DND-41 (cell line): Measurements from ENCODE around the gene RNF114.
"Not testable (repeated sequence)": the region's sequence is repeated elsewhere in the genome, so short reads cannot be mapped to it uniquely, and the experiment has no call there.

Source experiments
- ATAC-seq: fragments of 200-7000 bp; cut with Tn5 transposase; 3 replicates; pipeline ENCODE4 v1.9.1; 2021; ENCODE audit warnings: low read depth; ENCODE audit not compliant: insufficient read depth
- DNase-seq: peaks from one replicate; pipeline ENCODE4 v3.0.0-alpha.2; 2020
- H2AFZ ChIP-seq: 2 replicates; pipeline ENCODE4 v1.6.0; 2012; ENCODE audit warnings: low read depth, low read length
- H3K27ac ChIP-seq: 2 replicates; pipeline ENCODE4 v1.5.1; 2012; ENCODE audit warnings: low read length, inconsistent platforms
- H3K27me3 ChIP-seq: fragments of 200-600 bp; sonication (generic); 2 replicates; pipeline ENCODE4 v1.6.0; 2012; ENCODE audit warnings: low read length, mild to moderate bottlenecking, inconsistent platforms; ENCODE audit not compliant: insufficient read depth, poor library complexity
- H3K36me3 ChIP-seq: 2 replicates; pipeline ENCODE4 v1.5.1; 2012; ENCODE audit warnings: low read length, inconsistent platforms; ENCODE audit not compliant: insufficient read depth
- H3K4me1 ChIP-seq: 2 replicates; pipeline ENCODE4 v1.5.1; 2012; ENCODE audit warnings: mild to moderate bottlenecking, low read length; ENCODE audit not compliant: insufficient read depth
- H3K4me2 ChIP-seq: 2 replicates; pipeline ENCODE4 v1.6.0; 2012; ENCODE audit warnings: mild to moderate bottlenecking, moderate library complexity, low read length, inconsistent platforms; ENCODE audit not compliant: insufficient read depth
- H3K4me3 ChIP-seq, 2 experiments: fragments of 200-600 bp in 1 of 2; shearing (Covaris generic) in 1 of 2; 2 replicates each; pipeline ENCODE4 v1.5.1; 2012 to 2016; ENCODE audit warnings: inconsistent platforms in 2 of 2, low read length in 2 of 2, mild to moderate bottlenecking in 2 of 2, low read depth in 1 of 2, moderate library complexity in 1 of 2
- H3K79me2 ChIP-seq: 2 replicates; pipeline ENCODE4 v1.6.0; 2012; ENCODE audit warnings: low read length, inconsistent platforms; ENCODE audit not compliant: insufficient read depth
- H3K9ac ChIP-seq: 2 replicates; pipeline ENCODE4 v1.6.0; 2012; ENCODE audit warnings: low read depth, mild to moderate bottlenecking, inconsistent platforms, low read length, moderate library complexity
- H3K9me3 ChIP-seq: 2 replicates; pipeline ENCODE4 v1.5.1; 2012; ENCODE audit warnings: low read length, moderate library complexity, mild to moderate bottlenecking, inconsistent platforms; ENCODE audit not compliant: insufficient read depth, severe bottlenecking
- H4K20me1 ChIP-seq: 2 replicates; pipeline ENCODE4 v1.6.0; 2012; ENCODE audit warnings: low read length; ENCODE audit not compliant: insufficient read depth
- CTCF ChIP-seq: IDR thresholded peaks from 2 replicates; pipeline ENCODE4 v1.5.1; 2012; ENCODE audit warnings: borderline replicate concordance, low read length, moderate library complexity, mild to moderate bottlenecking; ENCODE audit not compliant: poor library complexity, severe bottlenecking; ENCODE audit errors: extremely low read depth
- EZH2 ChIP-seq: IDR thresholded peaks from 3 replicates; pipeline ENCODE4 v1.6.1; 2012; ENCODE audit warnings: borderline replicate concordance, low read depth, mild to moderate bottlenecking, moderate library complexity, low read length, inconsistent platforms; ENCODE audit not compliant: severe bottlenecking

RNF114 gene

DNA sequence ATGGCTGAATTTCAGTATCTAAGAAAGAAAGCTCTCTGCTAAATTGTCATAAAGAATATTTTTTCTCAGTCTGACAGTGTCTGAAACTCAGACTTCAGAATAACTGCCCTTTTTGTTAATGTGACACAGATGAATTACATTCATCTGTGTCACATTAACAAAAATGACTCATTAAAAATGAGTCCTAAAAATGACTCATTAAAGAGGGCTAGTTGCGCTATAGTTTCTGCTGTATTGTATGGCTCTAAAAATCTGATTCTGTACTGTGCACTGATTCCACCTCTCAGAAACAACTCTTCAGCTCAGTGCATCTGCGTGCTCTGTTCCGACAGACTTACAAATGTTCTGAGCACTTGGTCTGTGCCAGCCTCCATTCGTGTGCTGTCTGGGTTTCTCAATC lies 15.0 kb downstream of the RNF114 start:
- Histone ChIP-seq H3K4me3 (no peak overlapping the region), H3K4me1 (no peaks in the 10 kb centered on the region), H3K4me2 (no peak overlapping the region), H3K27me3 (no peaks in the 10 kb centered on the region), H4K20me1 (peaks cover 16% of the 10 kb centered on the region), H3K9me3 (no peaks in the 10 kb centered on the region), H3K36me3 (peaks cover 89% of the 10 kb centered on the region), H3K9ac (no peak overlapping the region), H3K27ac (no peak overlapping the region), H3K79me2 (peaks cover 10% of the 10 kb centered on the region; the same call in 1 of the 2 replicates), H2AFZ (no peak overlapping the region)
- ATAC-seq (no peak), DNase-seq (no peak)
- no peak for TF ChIP-seq CTCF
- no peak for TF ChIP-seq EZH2

GRCh38 chr20:49955167-49955566 lies 19.0 kb downstream of the RNF114 start:
- ATAC-seq, result no peak
- H3K36me3 ChIP-seq, result peaks cover 70% of the 10 kb centered on the region
- no peak overlapping the region for H3K4me3 ChIP-seq

GRCh38 chr20:49955830-49956396 lies 19.7 kb downstream of the RNF114 start:
- H3K9me3 ChIP-seq, H3K27me3 ChIP-seq, H3K4me2 ChIP-seq, H4K20me1 ChIP-seq, H2AFZ ChIP-seq, H3K4me3 ChIP-seq, H3K27ac ChIP-seq, H3K9ac ChIP-seq, H3K79me2 ChIP-seq, DNase-seq, H3K4me1 ChIP-seq, ATAC-seq: not testable (repeated sequence)
- peaks cover 62% of the 10 kb centered on the region for H3K36me3 ChIP-seq

More at GRCh38 chr20:49955167-49955566, 19.0 kb downstream of the RNF114 start:
- DNase-seq, result no peak
- Histone ChIP-seq H4K20me1 (peaks cover 3% of the 10 kb centered on the region; the same call in 1 of the 2 replicates), H3K27me3 (no peaks in the 10 kb centered on the region), H3K27ac (no peak overlapping the region), H3K4me1 (no peaks in the 10 kb centered on the region), H3K9ac (no peak overlapping the region), H3K4me2 (no peak overlapping the region), H2AFZ (no peak overlapping the region), H3K9me3 (no peaks in the 10 kb centered on the region), H3K79me2 (no peaks in the 10 kb centered on the region)
- no peak for TF ChIP-seq CTCF

GRCh38 chr20:49956689-49957088 lies 20.5 kb downstream of the RNF114 start:
- no peaks in the 10 kb centered on the region for H3K9me3 ChIP-seq
- H4K20me1 ChIP-seq, result peaks cover 3% of the 10 kb centered on the region; the same call in 1 of the 2 replicates
- H3K27ac ChIP-seq, result no peak overlapping the region
- no peaks in the 10 kb centered on the region for H3K27me3 ChIP-seq
- H3K79me2 ChIP-seq, result no peaks in the 10 kb centered on the region
- peaks cover 55% of the 10 kb centered on the region for H3K36me3 ChIP-seq
- no peak overlapping the region for H3K9ac ChIP-seq
- no peak overlapping the region for H3K4me3 ChIP-seq
- H3K4me1 ChIP-seq, result no peaks in the 10 kb centered on the region
- DNase-seq, result no peak
- H3K4me2 ChIP-seq, result no peak overlapping the region
- TF ChIP-seq CTCF (no peak), EZH2 (no peak)
- H2AFZ ChIP-seq, result no peak overlapping the region
- ATAC-seq, result no peak

GRCh38 chr20:49957089-49957938 lies 21.1 kb downstream of the RNF114 start:
- H3K4me3 ChIP-seq, H4K20me1 ChIP-seq, H3K9me3 ChIP-seq, DNase-seq, H3K27ac ChIP-seq, H3K9ac ChIP-seq, H3K4me1 ChIP-seq, H2AFZ ChIP-seq, H3K27me3 ChIP-seq, H3K79me2 ChIP-seq, ATAC-seq, H3K4me2 ChIP-seq: not testable (repeated sequence)
- H3K36me3 ChIP-seq, result peaks cover 49% of the 10 kb centered on the region
